HepG2 (cell line): ENCODE results near the gene AURKA. TPM values are rescaled to one million over a fixed set of nuclear protein-coding genes. Genes with fewer than 3 reads are reported as not detected.

Source experiments
- CEBPG ChIP-seq: IDR thresholded peaks from 2 replicates; pipeline ENCODE4 v1.6.1; 2016
- CENPT ChIP-seq: sonication (generic); formaldehyde crosslinking; IDR thresholded peaks from 2 replicates; pipeline ENCODE4 v1.8.0; 2022; ENCODE audit warnings: low read depth, mild to moderate bottlenecking, moderate library complexity, missing genetic modification reagents
- DPF2 ChIP-seq: sonication (generic); formaldehyde crosslinking; IDR thresholded peaks from 2 replicates; pipeline ENCODE4 v1.4.0; 2020; ENCODE audit warnings: mild to moderate bottlenecking, low read depth, missing genetic modification reagents, borderline replicate concordance
- EP300 ChIP-seq, 3 experiments: sonication (generic) in 1 of 3; formaldehyde crosslinking in 1 of 3; IDR thresholded peaks; 2 replicates each; pipeline versions ENCODE4 v1.5.1 to v1.6.1; 2011 to 2020; ENCODE audit warnings: low read depth in 2 of 3, low read length in 2 of 3, borderline replicate concordance in 1 of 3, improper control_type of control experiment in 1 of 3, mild to moderate bottlenecking in 1 of 3, missing genetic modification reagents in 1 of 3, moderate library complexity in 1 of 3
- FOXA3 ChIP-seq: IDR thresholded peaks from 2 replicates; pipeline ENCODE4 v1.6.1; 2016; ENCODE audit warnings: missing genetic modification reagents, missing compliant biosample characterization
- GABPA ChIP-seq, 2 experiments: IDR thresholded peaks; 2 replicates each; pipeline ENCODE4 v1.6.1; 2011 to 2016; ENCODE audit warnings: low read depth in 2 of 2, low read length in 1 of 2, missing biosample characterization in 1 of 2, missing genetic modification characterization in 1 of 2
- GATAD2A ChIP-seq: IDR thresholded peaks from 2 replicates; pipeline ENCODE4 v1.6.1; 2016
- JUND ChIP-seq: sonication (generic); formaldehyde crosslinking; IDR thresholded peaks from 2 replicates; pipeline ENCODE4 v1.8.0; 2022; ENCODE audit warnings: mild to moderate bottlenecking, missing genetic modification reagents
- NR2F6 ChIP-seq, 2 experiments: IDR thresholded peaks; 2 replicates each; pipeline ENCODE4 v1.6.1; 2016; ENCODE audit warnings: antibody characterized with exemption in 1 of 2, mild to moderate bottlenecking in 1 of 2
- PRDM10 ChIP-seq: sonication (generic); formaldehyde crosslinking; IDR thresholded peaks from 2 replicates; pipeline ENCODE4 v1.4.0; 2020; ENCODE audit warnings: low read depth, missing genetic modification reagents
- SIN3B ChIP-seq: fragments of 150-350 bp; IDR thresholded peaks from 2 replicates; pipeline ENCODE4 v1.6.1; 2014; ENCODE audit warnings: low read length
- SMARCE1 ChIP-seq: fragments of 450-650 bp; IDR thresholded peaks from 2 replicates; pipeline ENCODE4 v1.6.1; 2017; ENCODE audit warnings: borderline replicate concordance
- SPEN ChIP-seq: sonication (generic); formaldehyde crosslinking; IDR thresholded peaks from 2 replicates; pipeline ENCODE4 v1.5.1; 2020; ENCODE audit warnings: low read depth, mild to moderate bottlenecking, missing genetic modification reagents
- ZBTB38 ChIP-seq: sonication (generic); formaldehyde crosslinking; IDR thresholded peaks from 2 replicates; pipeline ENCODE4 v1.5.1; 2020; ENCODE audit warnings: mild to moderate bottlenecking, missing genetic modification reagents
- ZIK1 ChIP-seq: sonication (generic); formaldehyde crosslinking; IDR thresholded peaks from 2 replicates; pipeline ENCODE4 v1.5.0; 2020; ENCODE audit warnings: mild to moderate bottlenecking, low read depth, missing genetic modification reagents, borderline replicate concordance
- ZNF30 ChIP-seq: sonication (generic); formaldehyde crosslinking; IDR thresholded peaks from 2 replicates; pipeline ENCODE4 v1.5.0; 2020; ENCODE audit warnings: mild to moderate bottlenecking, missing genetic modification reagents
- ZNF430 ChIP-seq: sonication (generic); formaldehyde crosslinking; IDR thresholded peaks from 2 replicates; pipeline ENCODE4 v1.9.0; 2021; ENCODE audit warnings: mild to moderate bottlenecking, missing genetic modification reagents
- ZNF562 ChIP-seq: sonication (generic); formaldehyde crosslinking; IDR thresholded peaks from 2 replicates; pipeline ENCODE4 v1.8.0; 2022; ENCODE audit warnings: missing genetic modification reagents, borderline replicate concordance
- ZNF747 ChIP-seq: sonication (generic); formaldehyde crosslinking; IDR thresholded peaks from 2 replicates; pipeline ENCODE4 v1.8.1; 2023; ENCODE audit warnings: missing genetic modification reagents, mild to moderate bottlenecking, borderline replicate concordance
- ZNF780A ChIP-seq: sonication (generic); formaldehyde crosslinking; IDR thresholded peaks from 2 replicates; pipeline ENCODE4 v1.8.0; 2022; ENCODE audit warnings: mild to moderate bottlenecking, missing genetic modification reagents, moderate library complexity
- ZNF816 ChIP-seq: sonication (generic); formaldehyde crosslinking; IDR thresholded peaks from 2 replicates; pipeline ENCODE4 v1.8.0; 2022; ENCODE audit warnings: missing genetic modification reagents, mild to moderate bottlenecking, borderline replicate concordance
- polyA plus RNA-seq, 8 experiments: library from polyadenylated mRNA; depleted of rRNA in 3 of 8; stranded (reverse) in 7 of 8; unstranded in 1 of 8; fragments of >200 nt; fragmentation: Illumina TruSeq in 4 of 8; extraction: Trizol in 4 of 8; gene quantifications; 2 replicates each; pipeline versions ENCODE4 v1.2.1 to v1.2.3, GENCODE V29; 2011 to 2016; ENCODE audit warnings: low read depth in 4 of 8, missing spikeins in 1 of 8, mixed read lengths in 1 of 8; ENCODE audit not compliant: insufficient read depth in 1 of 8
- total RNA-seq, 5 experiments: library from RNA; depleted of rRNA; stranded (reverse); fragments of >200 nt; fragmentation: Illumina TruSeq; extraction: Trizol; gene quantifications; 2 replicates each; pipeline ENCODE4 v1.2.3, GENCODE V29; 2016; ENCODE audit warnings: low read depth in 1 of 5
- TF ChIP-seq, protein P1 (sequence below): sonication (generic); formaldehyde crosslinking; IDR thresholded peaks from 2 replicates; pipeline ENCODE4 v1.5.0; 2020; ENCODE audit warnings: missing genetic modification reagents
- TF ChIP-seq, protein P2 (sequence below), 2 experiments: fragments of 450-650 bp in 1 of 2; sonication (generic) in 1 of 2; formaldehyde crosslinking; IDR thresholded peaks; 2 replicates each; pipeline versions ENCODE4 v1.5.0 to v1.8.0; 2020 to 2022; ENCODE audit warnings: mild to moderate bottlenecking in 1 of 2, missing genetic modification reagents in 1 of 2
- TF ChIP-seq, protein P3 (sequence below): sonication (generic); formaldehyde crosslinking; IDR thresholded peaks from 2 replicates; pipeline ENCODE4 v1.5.1; 2020; ENCODE audit warnings: missing genetic modification reagents, mild to moderate bottlenecking, borderline replicate concordance

The AURKA gene
- total and polyA plus RNA-seq, 2 of the 13 experiments (the other 11 are each of a cell fraction or from before 2014, with no cell fraction given) = 96.4 to 224 TPM

- TF ChIP-seq, protein P1, sequence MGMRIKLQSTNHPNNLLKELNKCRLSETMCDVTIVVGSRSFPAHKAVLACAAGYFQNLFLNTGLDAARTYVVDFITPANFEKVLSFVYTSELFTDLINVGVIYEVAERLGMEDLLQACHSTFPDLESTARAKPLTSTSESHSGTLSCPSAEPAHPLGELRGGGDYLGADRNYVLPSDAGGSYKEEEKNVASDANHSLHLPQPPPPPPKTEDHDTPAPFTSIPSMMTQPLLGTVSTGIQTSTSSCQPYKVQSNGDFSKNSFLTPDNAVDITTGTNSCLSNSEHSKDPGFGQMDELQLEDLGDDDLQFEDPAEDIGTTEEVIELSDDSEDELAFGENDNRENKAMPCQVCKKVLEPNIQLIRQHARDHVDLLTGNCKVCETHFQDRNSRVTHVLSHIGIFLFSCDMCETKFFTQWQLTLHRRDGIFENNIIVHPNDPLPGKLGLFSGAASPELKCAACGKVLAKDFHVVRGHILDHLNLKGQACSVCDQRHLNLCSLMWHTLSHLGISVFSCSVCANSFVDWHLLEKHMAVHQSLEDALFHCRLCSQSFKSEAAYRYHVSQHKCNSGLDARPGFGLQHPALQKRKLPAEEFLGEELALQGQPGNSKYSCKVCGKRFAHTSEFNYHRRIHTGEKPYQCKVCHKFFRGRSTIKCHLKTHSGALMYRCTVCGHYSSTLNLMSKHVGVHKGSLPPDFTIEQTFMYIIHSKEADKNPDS (CRISPR knock-in tag) = no peak
- TF ChIP-seq ZNF780A (CRISPR knock-in tag) (no peak), GATAD2A (CRISPR knock-in tag) (0 out of 2 replicates have a peak, but pooled peaks have one; percentile 31), JUND (0 out of 2 replicates have a peak, but pooled peaks have one; percentile 16), ZIK1 (CRISPR knock-in tag) (no peak), FOXA3 (CRISPR knock-in tag) (peak; percentile 44; the same call in 1 of the 2 replicates), SPEN (CRISPR knock-in tag) (no peak), ZBTB38 (CRISPR knock-in tag) (no peak), ZNF562 (no peak), NR2F6 (IDR thresholded peaks at IDR 0.05) (no peak), NR2F6 (CRISPR knock-in tag; IDR thresholded peaks at IDR 0.05) (no peak), GABPA (IDR thresholded peaks at IDR 0.05; ENCODE audit: low read depth, low read length) (no peak), GABPA (CRISPR knock-in tag; IDR thresholded peaks at IDR 0.05; ENCODE audit: low read depth) (no peak), DPF2 (CRISPR knock-in tag) (no peak), ZNF30 (CRISPR knock-in tag) (no peak), SMARCE1 (no peak), CEBPG (CRISPR knock-in tag) (peak; percentile 30; the same call in 1 of the 2 replicates), EP300 (IDR thresholded peaks at IDR 0.05; ENCODE audit: low read depth in 2 of 2, low read length in 2 of 2) (peak in 1 of 2 experiments; percentile 10; a peak in 1 of 4 replicates), EP300 (CRISPR knock-in tag; IDR thresholded peaks at IDR 0.05; ENCODE audit: borderline replicate concordance) (no peak; the same call in 1 of the 2 replicates), ZNF747 (CRISPR knock-in tag) (no peak), SIN3B (no peak), ZNF430 (no peak), ZNF816 (no peak), PRDM10 (CRISPR knock-in tag) (no peak), CENPT (CRISPR knock-in tag) (no peak)
- TF ChIP-seq, protein P2, sequence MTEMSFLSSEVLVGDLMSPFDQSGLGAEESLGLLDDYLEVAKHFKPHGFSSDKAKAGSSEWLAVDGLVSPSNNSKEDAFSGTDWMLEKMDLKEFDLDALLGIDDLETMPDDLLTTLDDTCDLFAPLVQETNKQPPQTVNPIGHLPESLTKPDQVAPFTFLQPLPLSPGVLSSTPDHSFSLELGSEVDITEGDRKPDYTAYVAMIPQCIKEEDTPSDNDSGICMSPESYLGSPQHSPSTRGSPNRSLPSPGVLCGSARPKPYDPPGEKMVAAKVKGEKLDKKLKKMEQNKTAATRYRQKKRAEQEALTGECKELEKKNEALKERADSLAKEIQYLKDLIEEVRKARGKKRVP (CRISPR knock-in tag; IDR thresholded peaks at IDR 0.05) = peak in 1 of 2 experiments; percentile 28; a peak in 1 of 4 replicates
- TF ChIP-seq, protein P3, sequence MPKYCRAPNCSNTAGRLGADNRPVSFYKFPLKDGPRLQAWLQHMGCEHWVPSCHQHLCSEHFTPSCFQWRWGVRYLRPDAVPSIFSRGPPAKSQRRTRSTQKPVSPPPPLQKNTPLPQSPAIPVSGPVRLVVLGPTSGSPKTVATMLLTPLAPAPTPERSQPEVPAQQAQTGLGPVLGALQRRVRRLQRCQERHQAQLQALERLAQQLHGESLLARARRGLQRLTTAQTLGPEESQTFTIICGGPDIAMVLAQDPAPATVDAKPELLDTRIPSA (CRISPR knock-in tag) = no peak
These were observed 18.1 kb downstream of the AURKA start (continued) for GRCh38 chr20:56373942-56374341.
